HCT116 (cell line): ENCODE results near the gene GFOD2. TPM values are rescaled to one million over a fixed set of nuclear protein-coding genes. Genes with fewer than 3 reads are reported as not detected.

Source experiments
- ATAC-seq: fragments of 200-7000 bp; cut with Tn5 transposase; 2 replicates; pipeline ENCODE4 v1.9.1; 2020; ENCODE audit warnings: mild to moderate bottlenecking, moderate library complexity
- BruUV-seq: library from RNA; stranded (reverse); fragments of 400-500 nt; replicated peaks from 2 replicates; lab custom pipeline; 2021; lab: Mats Ljungman, UMichigan
- CTCF ChIA-PET: fragments of 300-600 bp; sonication (Branson Sonifier 250); formaldehyde crosslinking; loops from one replicate; lab custom pipeline; 2021; ENCODE audit warnings: antibody characterized with exemption; lab: Charles Lee
- POLR2A ChIA-PET: fragments of 300-600, 350-600 bp; sonication (Branson Sonifier 250); formaldehyde crosslinking; loops from one replicate; lab custom pipeline; 2021; ENCODE audit warnings: antibody characterized with exemption; lab: Charles Lee
- RAD21 ChIA-PET, 2 experiments: fragments of 300-600 bp; sonication (Branson Sonifier 250); formaldehyde crosslinking; loops; one replicate each; lab custom pipeline; 2023; ENCODE audit warnings: low total read pairs in 2 of 2; ENCODE audit not compliant: uncharacterized antibody in 2 of 2, unreplicated experiment in 2 of 2, low non-redundant PET in 1 of 2; lab: Charles Lee
- DNase-seq: peaks from one replicate; pipeline ENCODE4 v3.0.0-alpha.2; 2010; ENCODE audit warnings: low read depth, low spot score
- H2AFZ ChIP-seq: fragments of 200-600 bp; shearing (Covaris generic), sonication (generic); 2 replicates; pipeline ENCODE4 v1.6.1; 2017; ENCODE audit warnings: low read depth, mixed run types, mixed read lengths, antibody characterized with exemption, low read length; ENCODE audit not compliant: poor library complexity, severe bottlenecking
- H3K27ac ChIP-seq: 2 replicates; pipeline ENCODE4 v1.5.1; 2012; ENCODE audit warnings: low read depth, low read length
- H3K27me3 ChIP-seq: fragments of 200-600 bp; sonication (generic); 2 replicates; pipeline ENCODE4 v1.6.1; 2016; ENCODE audit warnings: mixed run types, low read length, mixed read lengths; ENCODE audit not compliant: insufficient read depth
- H3K36me3 ChIP-seq, 2 experiments: fragments of 200-500 bp in 1 of 2; fragments of 200-600 bp in 1 of 2; sonication (Bioruptor generic) in 1 of 2; sonication (generic) in 1 of 2; 2 replicates each; pipeline versions ENCODE4 v1.5.1 to v1.6.1; 2014 to 2016; ENCODE audit warnings: low read length in 2 of 2, inconsistent platforms in 1 of 2, mixed read lengths in 1 of 2, mixed run types in 1 of 2; ENCODE audit not compliant: insufficient read depth in 2 of 2, control insufficient read depth in 1 of 2
- H3K4me1 ChIP-seq, 2 experiments: fragments of 200-600 bp in 1 of 2; sonication (generic) in 1 of 2; 2 replicates each; pipeline versions ENCODE4 v1.5.1 to v1.6.1; 2012 to 2017; ENCODE audit warnings: low read length in 2 of 2, inconsistent platforms in 1 of 2, mild to moderate bottlenecking in 1 of 2, mixed read lengths in 1 of 2, mixed run types in 1 of 2, moderate library complexity in 1 of 2; ENCODE audit not compliant: insufficient read depth in 2 of 2, control insufficient read depth in 1 of 2
- H3K4me2 ChIP-seq: fragments of 200-600 bp; sonication (generic); 2 replicates; pipeline ENCODE4 v1.6.1; 2017; ENCODE audit warnings: mixed run types, low read length, mixed read lengths
- H3K4me3 ChIP-seq, 2 experiments: fragments of 200-600 bp in 1 of 2; sonication (generic) in 1 of 2; replicated peaks in 1 of 2; 2 replicates each; pipeline ENCODE4 v1.5.1; 2011 to 2016; ENCODE audit warnings: low read length in 2 of 2, control low read depth in 1 of 2, low read depth in 1 of 2, mild to moderate bottlenecking in 1 of 2, mixed read lengths in 1 of 2, mixed run types in 1 of 2
- H3K79me2 ChIP-seq: fragments of 200-600 bp; sonication (generic); 2 replicates; pipeline ENCODE4 v1.6.1; 2017; ENCODE audit warnings: mild to moderate bottlenecking, mixed run types, low read length, moderate library complexity, mixed read lengths; ENCODE audit not compliant: insufficient read depth
- H3K9ac ChIP-seq: fragments of 200-600 bp; sonication (generic); 2 replicates; pipeline ENCODE4 v1.6.1; 2016; ENCODE audit warnings: low read length, mixed read lengths
- H3K9me2 ChIP-seq: fragments of 200-600 bp; sonication (generic), shearing (Covaris generic); 2 replicates; pipeline ENCODE4 v1.6.1; 2017; ENCODE audit warnings: mixed run types, mild to moderate bottlenecking, moderate library complexity; ENCODE audit not compliant: insufficient read depth
- H3K9me3 ChIP-seq, 2 experiments: fragments of 200-500 bp in 1 of 2; fragments of 200-600 bp in 1 of 2; sonication (Bioruptor generic) in 1 of 2; sonication (generic) in 1 of 2; 2 replicates each; pipeline ENCODE4 v1.6.1; 2014 to 2017; ENCODE audit warnings: low read length in 2 of 2, mixed read lengths in 2 of 2, inconsistent platforms in 1 of 2, low read depth in 1 of 2, mild to moderate bottlenecking in 1 of 2, mixed run types in 1 of 2, moderate library complexity in 1 of 2; ENCODE audit not compliant: control insufficient read depth in 1 of 2, insufficient read depth in 1 of 2
- H4K20me1 ChIP-seq: fragments of 200-600 bp; sonication (generic), shearing (Covaris generic); 2 replicates; pipeline ENCODE4 v1.6.1; 2017; ENCODE audit warnings: mixed run types, mild to moderate bottlenecking, moderate library complexity; ENCODE audit not compliant: insufficient read depth
- ATF3 ChIP-seq: IDR thresholded peaks from 2 replicates; pipeline ENCODE4 v1.6.1; 2012
- CTCF ChIP-seq, 3 experiments: fragments of 200-600 bp in 1 of 3; sonication (generic) in 1 of 3; IDR thresholded peaks in 2 of 3; conservative IDR thresholded peaks in 1 of 3; 2 replicates each; pipeline ENCODE4 v1.5.1; 2012 to 2017; ENCODE audit warnings: low read depth in 2 of 3, low read length in 2 of 3, antibody characterized with exemption in 1 of 3, borderline replicate concordance in 1 of 3, control low read depth in 1 of 3, mild to moderate bottlenecking in 1 of 3, mixed read lengths in 1 of 3, mixed run types in 1 of 3, moderate library complexity in 1 of 3; ENCODE audit not compliant: insufficient read depth in 1 of 3
- EGR1 ChIP-seq: IDR thresholded peaks from 2 replicates; pipeline ENCODE4 v1.6.1; 2012; ENCODE audit warnings: low read depth
- FOSL1 ChIP-seq: IDR thresholded peaks from 2 replicates; pipeline ENCODE4 v1.6.1; 2012; ENCODE audit warnings: low read depth
- MAX ChIP-seq: IDR thresholded peaks from 2 replicates; pipeline ENCODE4 v1.6.1; 2012
- POLR2A ChIP-seq: IDR thresholded peaks from 2 replicates; pipeline ENCODE4 v1.7.0; 2011; ENCODE audit warnings: borderline replicate concordance; ENCODE audit not compliant: insufficient read depth, insufficient read length; ENCODE audit errors: extremely low read depth
- POLR2AphosphoS5 ChIP-seq: IDR thresholded peaks from 2 replicates; pipeline ENCODE4 v1.6.1; 2011; ENCODE audit warnings: mild to moderate bottlenecking, low read depth, low read length, moderate library complexity
- SIN3A ChIP-seq: IDR thresholded peaks from 2 replicates; pipeline ENCODE4 v1.6.1; 2012; ENCODE audit warnings: low read depth
- SRF ChIP-seq: IDR thresholded peaks from 2 replicates; pipeline ENCODE4 v1.6.1; 2012; ENCODE audit warnings: low read depth
- TCF7L2 ChIP-seq: IDR thresholded peaks from 2 replicates; pipeline ENCODE4 v1.7.0; 2011; ENCODE audit warnings: borderline replicate concordance, inconsistent platforms; ENCODE audit not compliant: insufficient read depth, insufficient read length; ENCODE audit errors: extremely low read depth
- YY1 ChIP-seq: IDR thresholded peaks from 2 replicates; pipeline ENCODE4 v1.6.1; 2011; ENCODE audit warnings: low read length, low read depth, moderate library complexity, mild to moderate bottlenecking; ENCODE audit not compliant: insufficient replicate concordance; ENCODE audit errors: extremely low read depth
- ZBTB33 ChIP-seq: IDR thresholded peaks from 2 replicates; pipeline ENCODE4 v1.6.1; 2011; ENCODE audit warnings: mild to moderate bottlenecking, low read length, moderate library complexity; ENCODE audit not compliant: insufficient replicate concordance; ENCODE audit errors: extremely low read depth
- ZFX ChIP-seq: fragments of 450-650 bp; IDR thresholded peaks from 2 replicates; pipeline ENCODE4 v1.6.1; 2017
- ZNF274 ChIP-seq: fragments of 200-500 bp; sonication (Bioruptor generic); IDR thresholded peaks from 2 replicates; pipeline ENCODE4 v1.6.1; 2014; ENCODE audit warnings: mild to moderate bottlenecking, low read depth, low read length, inconsistent platforms
- intact Hi-C: fragments of 100-400 bp; cut with micrococcal nuclease; formaldehyde crosslinking; loops from 2 replicates; pipeline ENCODE4 v1.10.0; 2022
- total RNA-seq: library from RNA; stranded (reverse); gene quantifications from one replicate; pipeline ENCODE4 v1.2.1, GENCODE V29; 2021; ENCODE audit not compliant: unreplicated experiment

Gene GFOD2
- total RNA-seq, 1 experiment from 2014 or later, result 17.4 TPM

- RAD21 ChIA-PET, result no interaction called here
- H3K9ac ChIP-seq, result no peak overlapping the region
- no TSS peak for BruUV-seq
- intact Hi-C loops, result no loop called here
- ATAC-seq, result no peak
- no peaks in the 10 kb centered on the region for H3K79me2 ChIP-seq
- POLR2A ChIA-PET, result no interaction called here
- no peak overlapping the region for H3K4me3 ChIP-seq
- no peaks in the 10 kb centered on the region for H4K20me1 ChIP-seq
- no peak overlapping the region for H3K27ac ChIP-seq
- TF ChIP-seq TCF7L2 (no peak), ZFX (no peak)
- no peaks in the 10 kb centered on the region for H3K4me1 ChIP-seq
- H3K4me2 ChIP-seq, result no peak overlapping the region
- no peaks in the 10 kb centered on the region for H3K9me3 ChIP-seq
- no peaks in the 10 kb centered on the region for H3K9me2 ChIP-seq
- H3K27me3 ChIP-seq, result no peaks in the 10 kb centered on the region
- CTCF ChIA-PET, result no interaction called here
- H2AFZ ChIP-seq, result no peak overlapping the region
- DNase-seq, result no peak
- H3K36me3 ChIP-seq, result peaks cover 4 to 5% of the 10 kb centered on the region in 2 experiments; a peak in 3 of 4 replicates
Measured at GRCh38 chr16:67726106-67727034, 7.3 kb upstream of the GFOD2 start.

- Histone ChIP-seq H3K9me3 (no peaks in the 10 kb centered on the region), H3K9ac (no peak overlapping the region), H3K36me3 (peaks cover 2 to 4% of the 10 kb centered on the region in 2 experiments; a peak in 3 of 4 replicates), H3K27me3 (no peaks in the 10 kb centered on the region), H3K27ac (no peak overlapping the region), H4K20me1 (no peaks in the 10 kb centered on the region), H2AFZ (no peak overlapping the region), H3K4me1 (peaks cover 4 to 9% of the 10 kb centered on the region in 2 experiments; a peak in 2 of 4 replicates), H3K4me3 (no peak overlapping the region), H3K9me2 (no peaks in the 10 kb centered on the region), H3K4me2 (no peak overlapping the region), H3K79me2 (no peaks in the 10 kb centered on the region; the same call in 1 of the 2 replicates)
- intact Hi-C loops, result no loop called here
- RAD21 ChIA-PET, result interaction anchor here in 1 of 2 experiments (0.6 kb wide), 1 partner anchor 801 kb away, joined by 3 read pairs; no protein-coding TSS in a partner anchor
- POLR2A ChIA-PET, result no interaction called here
- no peak for DNase-seq
- ATAC-seq, result no peak
- no TSS peak for BruUV-seq
- CTCF ChIA-PET, result no interaction called here
- TF ChIP-seq ZBTB33 (no peak), CTCF (IDR thresholded peaks at IDR 0.05 in 2 of 3, conservative IDR thresholded peaks at IDR 0.05 in 1 of 3; ENCODE audit: borderline replicate concordance in 1 of 3, insufficient read depth in 1 of 3, low read depth in 2 of 3, low read length in 2 of 3) (no peak), FOSL1 (no peak), TCF7L2 (no peak), ZFX (no peak), POLR2A (no peak), SRF (no peak), SIN3A (no peak), ATF3 (no peak), YY1 (no peak), ZNF274 (no peak), POLR2AphosphoS5 (no peak), MAX (no peak), EGR1 (no peak)
Measured at GRCh38 chr16:67723911-67724305, 4.8 kb upstream of the GFOD2 start.
